ENCODE measurements around the gene HLA-A.

- TF ChIP-seq YY1 (IDR thresholded peaks at IDR 0.05; ENCODE audit: insufficient read depth, insufficient read length) (no peak), SUZ12 (IDR thresholded peaks at IDR 0.05; ENCODE audit: extremely low read depth, insufficient read depth, insufficient read length) (no peak), ZNF274 (IDR thresholded peaks at IDR 0.05; ENCODE audit: low read depth, low read length) (no peak)
Observed at GRCh38 chr6:29958921-29959320, 16.6 kb downstream of the HLA-A start.

All from NT2/D1 (cell line).